Endothelial cell of umbilical vein (primary cell): ENCODE measurements around the gene C1QTNF8. TPM values are rescaled to one million over a fixed set of nuclear protein-coding genes. Genes with fewer than 3 reads are reported as not detected.

Experiments used
- BruUV-seq: library from RNA; stranded (reverse); fragments of 400-500 nt; replicated peaks from 2 replicates; lab custom pipeline; 2021; lab: Mats Ljungman, UMichigan
- CTCF ChIA-PET: fragments of 300-600, 350-600 bp; sonication (Branson Sonifier 250); formaldehyde crosslinking; loops from one replicate; lab custom pipeline; 2021; ENCODE audit warnings: antibody characterized with exemption, inconsistent platforms; lab: Charles Lee
- POLR2A ChIA-PET: fragments of 300-600, 350-600 bp; sonication (Branson Sonifier 250); formaldehyde crosslinking; loops from one replicate; lab custom pipeline; 2021; ENCODE audit warnings: antibody characterized with exemption, inconsistent platforms; lab: Charles Lee
- DNase-seq: peaks from one replicate; pipeline ENCODE4 v3.0.0-alpha.2; 2011; ENCODE audit warnings: low read depth, low spot score
- FAIRE-seq: peaks from 2 replicates; lab custom pipeline; 2011; peaks lifted over from hg19 to GRCh38; lab: Jason Lieb, UNC
- H2AFZ ChIP-seq: 2 replicates; pipeline ENCODE4 v1.6.0; 2012; ENCODE audit warnings: low read depth, low read length, control low read depth, inconsistent platforms
- H3K27ac ChIP-seq: 2 replicates; pipeline ENCODE4 v1.5.1; 2011; ENCODE audit warnings: low read depth, mild to moderate bottlenecking, control low read depth, low read length, moderate library complexity; ENCODE audit not compliant: insufficient read depth
- H3K27me3 ChIP-seq, 2 experiments: 2 replicates each; pipeline versions ENCODE4 v1.6.0 to v1.6.1; 2011; ENCODE audit warnings: low read length in 2 of 2, mixed read lengths in 1 of 2; ENCODE audit not compliant: control insufficient read depth in 2 of 2, insufficient read depth in 2 of 2
- H3K36me3 ChIP-seq, 2 experiments: 2 replicates in 1 of 2; 3 replicates in 1 of 2; pipeline ENCODE4 v1.5.1; 2011; ENCODE audit warnings: low read length in 2 of 2, mild to moderate bottlenecking in 1 of 2, moderate library complexity in 1 of 2; ENCODE audit not compliant: control insufficient read depth in 2 of 2, insufficient read depth in 2 of 2; ENCODE audit errors: extremely low read depth in 1 of 2
- H3K4me1 ChIP-seq: 3 replicates; pipeline ENCODE4 v1.5.1; 2011; ENCODE audit warnings: mild to moderate bottlenecking, low read length; ENCODE audit not compliant: control insufficient read depth, insufficient read depth; ENCODE audit errors: extremely low read depth
- H3K4me2 ChIP-seq: 2 replicates; pipeline ENCODE4 v1.6.1; 2011; ENCODE audit warnings: low read length, control low read depth, mixed read lengths; ENCODE audit not compliant: insufficient read depth
- H3K4me3 ChIP-seq, 3 experiments: fragments of 200-600 bp in 1 of 3; sonication (generic), shearing (Covaris generic) in 1 of 3; replicated peaks in 1 of 3; 2 replicates each; pipeline ENCODE4 v1.5.1; 2011 to 2016; ENCODE audit warnings: control low read depth in 3 of 3, low read length in 3 of 3, mild to moderate bottlenecking in 2 of 3, inconsistent platforms in 1 of 3, low read depth in 1 of 3, moderate library complexity in 1 of 3; ENCODE audit not compliant: insufficient read depth in 1 of 3
- H3K79me2 ChIP-seq: 2 replicates; pipeline ENCODE4 v1.6.0; 2012; ENCODE audit warnings: low read length, inconsistent platforms; ENCODE audit not compliant: control insufficient read depth, insufficient read depth
- H3K9ac ChIP-seq: replicated peaks from 2 replicates; pipeline ENCODE3; 2011; ENCODE audit warnings: low read length, control low read depth; ENCODE audit not compliant: insufficient read depth; ENCODE audit errors: extremely low read depth
- H3K9me1 ChIP-seq: replicated peaks from 3 replicates; pipeline ENCODE4 v1.6.0; 2011; ENCODE audit warnings: mild to moderate bottlenecking, low read length; ENCODE audit not compliant: control insufficient read depth, insufficient read depth; ENCODE audit errors: extremely low read depth
- H3K9me3 ChIP-seq: replicated peaks from 2 replicates; pipeline ENCODE4 v1.5.1; 2012; ENCODE audit warnings: low read length, inconsistent platforms; ENCODE audit not compliant: control insufficient read depth, insufficient read depth
- H4K20me1 ChIP-seq: replicated peaks from 2 replicates; pipeline ENCODE3; 2011; ENCODE audit warnings: mild to moderate bottlenecking, low read length; ENCODE audit not compliant: control insufficient read depth, insufficient read depth; ENCODE audit errors: extremely low read depth
- EZH2 ChIP-seq: IDR thresholded peaks from 2 replicates; pipeline ENCODE4 v1.6.1; 2012; ENCODE audit warnings: borderline replicate concordance, low read depth, mild to moderate bottlenecking, moderate library complexity, low read length, inconsistent platforms; ENCODE audit not compliant: severe bottlenecking
- FOS ChIP-seq: IDR thresholded peaks from 2 replicates; pipeline ENCODE4 v1.6.1; 2011; ENCODE audit warnings: mild to moderate bottlenecking, low read length, moderate library complexity, borderline replicate concordance; ENCODE audit not compliant: insufficient read depth
- GATA2 ChIP-seq: IDR thresholded peaks from 2 replicates; pipeline ENCODE4 v1.7.0; 2011; ENCODE audit warnings: low read depth, mild to moderate bottlenecking, moderate library complexity, mixed read lengths, low read length; ENCODE audit not compliant: insufficient read length, insufficient read depth
- JUN ChIP-seq: IDR thresholded peaks from 2 replicates; pipeline ENCODE4 v1.6.1; 2011; ENCODE audit warnings: borderline replicate concordance, low read depth; ENCODE audit not compliant: insufficient read length, insufficient read depth
- MYC ChIP-seq: IDR thresholded peaks from one replicate; pipeline ENCODE4 v1.6.1; 2011; ENCODE audit warnings: mild to moderate bottlenecking, low read depth, low read length
- POLR2A ChIP-seq: IDR thresholded peaks from 2 replicates; pipeline ENCODE4 v1.6.1; 2012; ENCODE audit warnings: low read depth, mild to moderate bottlenecking, control low read depth, low read length
- POLR2AphosphoS5 ChIP-seq: IDR thresholded peaks from 2 replicates; pipeline ENCODE4 v1.6.1; 2012; ENCODE audit warnings: low read depth, mild to moderate bottlenecking, control low read depth, low read length, moderate library complexity; ENCODE audit not compliant: insufficient read depth
- dilution Hi-C: fragments of 300-500 bp; cut with MboI; formaldehyde crosslinking; loops from one replicate; pipeline ENCODE4 v1.15.0; 2019; ENCODE audit warnings: low sequenced_read_pairs; ENCODE audit not compliant: extremely low pct_ligation_motif_present
- intact Hi-C: fragments of 100-400 bp; cut with micrococcal nuclease; formaldehyde crosslinking; loops from one replicate; pipeline ENCODE4 v1.10.0; 2022
- polyA plus RNA-seq, 4 experiments: library from polyadenylated mRNA; depleted of rRNA in 3 of 4; stranded (reverse) in 3 of 4; unstranded in 1 of 4; fragments of >200 nt; gene quantifications; 2 replicates each; pipeline versions ENCODE4 v1.2.1 to v1.2.3, GENCODE V29; 2011 to 2012; ENCODE audit warnings: missing spikeins in 1 of 4
- total RNA-seq: library from RNA; stranded (reverse); gene quantifications from 2 replicates; pipeline ENCODE4 v1.2.3, GENCODE V29; 2021
- TF ChIP-seq, protein P1 (sequence below): IDR thresholded peaks from 2 replicates; pipeline ENCODE4 v1.6.1; 2011; ENCODE audit not compliant: insufficient read depth, insufficient read length

C1QTNF8 gene
- total and polyA plus RNA-seq, 2 donors (not counting 3 experiments of a cell fraction or from before 2014, with no cell fraction given) = not detected

- BruUV-seq = no TSS peak
- DNase-seq (no peak), FAIRE-seq (no peak)
- H3K9me1 ChIP-seq = no peaks in the 10 kb centered on the region
- POLR2A ChIA-PET = no interaction called here
- H3K4me2 ChIP-seq = no peak overlapping the region
- no peaks in the 10 kb centered on the region for H3K4me1 ChIP-seq
- no peaks in the 10 kb centered on the region for H3K27me3 ChIP-seq
- H2AFZ ChIP-seq = no peak overlapping the region
- no peaks in the 10 kb centered on the region for H3K36me3 ChIP-seq
- H3K79me2 ChIP-seq = no peaks in the 10 kb centered on the region
- CTCF ChIA-PET = interaction anchor here (1.7 kb wide), 1 partner anchor 63 kb away, joined by 4 read pairs; no protein-coding TSS in a partner anchor
- no peaks in the 10 kb centered on the region for H3K9me3 ChIP-seq
- intact Hi-C loops = no loop called here
- H4K20me1 ChIP-seq = no peaks in the 10 kb centered on the region
- TF ChIP-seq GATA2 = no peak
- no peak for TF ChIP-seq FOS
- TF ChIP-seq JUN = no peak
- TF ChIP-seq MYC = no peak
- TF ChIP-seq, protein P1, sequence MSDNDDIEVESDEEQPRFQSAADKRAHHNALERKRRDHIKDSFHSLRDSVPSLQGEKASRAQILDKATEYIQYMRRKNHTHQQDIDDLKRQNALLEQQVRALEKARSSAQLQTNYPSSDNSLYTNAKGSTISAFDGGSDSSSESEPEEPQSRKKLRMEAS = no peak
- TF ChIP-seq EZH2 = no peak
- TF ChIP-seq POLR2AphosphoS5 = no peak
- TF ChIP-seq POLR2A = no peak
- H3K4me3 ChIP-seq = no peak overlapping the region
- no peak overlapping the region for H3K27ac ChIP-seq
- H3K9ac ChIP-seq = no peak overlapping the region
- dilution Hi-C loops = no loop called here
Measured at GRCh38 chr16:1120577-1120941, 24.5 kb upstream of the C1QTNF8 start.
